Mucosa of descending colon (tissue), 3 donors: ENCODE measurements around the gene RABGEF1. TPM values are rescaled to one million over a fixed set of nuclear protein-coding genes. Genes with fewer than 3 reads are reported as not detected.
"Not testable (repeated sequence)": the region's sequence is repeated elsewhere in the genome, so short reads cannot be mapped to it uniquely, and the experiment has no call there.

Experiments used
- ATAC-seq: fragments of 200-7000 bp; cut with Tn5 transposase; one replicate; pipeline ENCODE4 v1.9.1; 2020; ENCODE audit warnings: mild to moderate bottlenecking, moderate library complexity
- DNase-seq, 3 donors: peaks; one replicate each; pipeline ENCODE4 v3.0.0-alpha.2; 2020
- H3K36me3 ChIP-seq: fragments of 200-600 bp; one replicate; pipeline ENCODE4 v1.8.0; 2021; ENCODE audit warnings: low read depth, mild to moderate bottlenecking
- H3K4me1 ChIP-seq: fragments of 200-600 bp; one replicate; pipeline ENCODE4 v1.8.0; 2021; ENCODE audit warnings: low read depth, mild to moderate bottlenecking
- H3K4me3 ChIP-seq: fragments of 200-600 bp; one replicate; pipeline ENCODE4 v1.8.0; 2021; ENCODE audit warnings: mild to moderate bottlenecking
- H3K9me3 ChIP-seq: fragments of 200-600 bp; one replicate; pipeline ENCODE4 v1.8.0; 2021; ENCODE audit warnings: mild to moderate bottlenecking
- CTCF ChIP-seq: fragments of 200-600 bp; IDR thresholded peaks from one replicate; pipeline ENCODE4 v1.8.0; 2022; ENCODE audit warnings: antibody characterized with exemption, mild to moderate bottlenecking
- intact Hi-C, 2 donors: fragments of 100-400 bp; cut with DNase I in 1 of 2; cut with micrococcal nuclease in 1 of 2; formaldehyde crosslinking; loops; one replicate each; pipeline versions ENCODE4 v1.11.0 to v1.11.1; 2022; cut with DNase I, micrococcal nuclease
- long read RNA-seq, 2 donors: library from polyadenylated mRNA; unstranded; transcript quantifications; one replicate each; pipeline ENCODE4 v2.0.0, GENCODE V29; 2019 to 2021
- total RNA-seq, 3 donors: library from RNA; stranded (reverse); fragmentation: NEBNext Ultra II Directional in 2 of 3; extraction: Animal tissue kit (Norgen Biotek cat#: 25700) in 2 of 3; gene quantifications; one replicate each; pipeline versions ENCODE4 v1.2.1 to v1.2.4, GENCODE V29; 2021 to 2023
- donor health status: DM: no; HTN: no; CAD: no; lungs with moderate emphysema.
- donor health status: DM: no; HTN: no; CAD: no.
- donor health status: DM: no; HTN: yes; CAD: no.

The RABGEF1 gene
- 10 to 100 TPM; 25.0 to 31.7 (median 26.9) TPM for total RNA-seq
- long read RNA-seq, donor 1, full-length matches to known transcripts, result 11 of 30 reads
- long read RNA-seq, donor 1, partial matches to known transcripts, result 1 of 30 reads
- long read RNA-seq, donor 1, other reads (novel, unspliced or antisense), result 18 of 30 reads
- long read RNA-seq, donor 2, partial matches to known transcripts, result 3 of 11 reads
- long read RNA-seq, donor 2, other reads (novel, unspliced or antisense), result 6 of 11 reads

GRCh38 chr7:66740302-66740979, at the start of gene RABGEF1:
RABGEF1 (plus strand) TSS chr7:66740733; CDS start chr7:66771900, 31,167 bp downstream.
- peak; percentile 96 for ATAC-seq

GRCh38 chr7:66693331-66693730, 47.2 kb upstream of the RABGEF1 start:
- H3K36me3 ChIP-seq, result no peaks in the 10 kb centered on the region
- ATAC-seq (no peak), DNase-seq (no peak)
- H3K4me3 ChIP-seq, result no peak overlapping the region
- no peaks in the 10 kb centered on the region for H3K9me3 ChIP-seq
- no peak for TF ChIP-seq CTCF
- intact Hi-C loops, result no loop called here
- no peaks in the 10 kb centered on the region for H3K4me1 ChIP-seq

More at GRCh38 chr7:66740302-66740979, at the start of gene RABGEF1:
- intact Hi-C loops, result no loop called here
- Histone ChIP-seq H3K9me3 (peaks cover 8% of the 10 kb centered on the region), H3K4me3 (peak within 1 kb of the TSS; percentile 99), H3K36me3 (no peaks in the 10 kb centered on the region), H3K4me1 (peaks cover 12% of the 10 kb centered on the region)
- TF ChIP-seq CTCF, result no peak
- peak; percentile 99 for DNase-seq

- no peak for ATAC-seq
- TF ChIP-seq CTCF, result no peak
- no peak for DNase-seq
- intact Hi-C loops, result no loop called here
- no peaks in the 10 kb centered on the region for H3K9me3 ChIP-seq
- H3K4me3 ChIP-seq, result no peak overlapping the region
- H3K4me1 ChIP-seq, result no peaks in the 10 kb centered on the region
- no peaks in the 10 kb centered on the region for H3K36me3 ChIP-seq
Observed at GRCh38 chr7:66694286-66694685, 46.2 kb upstream of the RABGEF1 start.

GRCh38 chr7:66695417-66695816, 45.1 kb upstream of the RABGEF1 start:
- ATAC-seq, DNase-seq, H3K4me3 ChIP-seq, H3K9me3 ChIP-seq, intact Hi-C loops, H3K36me3 ChIP-seq, H3K4me1 ChIP-seq: not testable (repeated sequence)

- H3K36me3 ChIP-seq, intact Hi-C loops, ATAC-seq, H3K9me3 ChIP-seq, H3K4me1 ChIP-seq, DNase-seq, H3K4me3 ChIP-seq: not testable (repeated sequence)
Observed at GRCh38 chr7:66696134-66696533, 44.4 kb upstream of the RABGEF1 start.

- intact Hi-C loops, result no loop called here
- H3K36me3 ChIP-seq, result no peaks in the 10 kb centered on the region
- ATAC-seq (peak; percentile 7), DNase-seq (no peak)
- TF ChIP-seq CTCF, result no peak
- no peaks in the 10 kb centered on the region for H3K9me3 ChIP-seq
- no peaks in the 10 kb centered on the region for H3K4me1 ChIP-seq
- no peak overlapping the region for H3K4me3 ChIP-seq
Observed at GRCh38 chr7:66696774-66697191, 43.8 kb upstream of the RABGEF1 start.
